Liver (tissue), 9 donors: ENCODE data around the gene CLASP2. TPM values are rescaled to one million over a fixed set of nuclear protein-coding genes. Genes with fewer than 3 reads are reported as not detected.
"Not testable (repeated sequence)": the region's sequence is repeated elsewhere in the genome, so short reads cannot be mapped to it uniquely, and the experiment has no call there.

Experiments
- DNase-seq: peaks from one replicate; pipeline ENCODE4 v3.0.0-alpha.2; 2017; ENCODE audit warnings: low spot score
- H3K27ac ChIP-seq, 2 donors: one replicate each; pipeline ENCODE4 v1.7.0; 2013; ENCODE audit warnings: inconsistent platforms in 2 of 2, low read length in 2 of 2, control low read depth in 1 of 2, low read depth in 1 of 2, mild to moderate bottlenecking in 1 of 2
- H3K27me3 ChIP-seq, 4 donors: one replicate each; pipeline versions ENCODE4 v1.6.1 to v1.7.0; 2013; ENCODE audit warnings: low read length in 3 of 4, inconsistent platforms in 1 of 4, mild to moderate bottlenecking in 1 of 4, moderate library complexity in 1 of 4; ENCODE audit not compliant: control insufficient read depth in 4 of 4, insufficient read depth in 4 of 4
- H3K36me3 ChIP-seq, 4 donors: one replicate each; pipeline versions ENCODE4 v1.6.1 to v1.7.0; 2013; ENCODE audit warnings: low read length in 3 of 4, mild to moderate bottlenecking in 3 of 4, low read depth in 1 of 4, moderate library complexity in 1 of 4; ENCODE audit not compliant: control insufficient read depth in 4 of 4, insufficient read depth in 3 of 4
- H3K4me1 ChIP-seq, 4 donors: one replicate each; pipeline versions ENCODE4 v1.6.1 to v1.7.0; 2013; ENCODE audit warnings: low read length in 3 of 4, mild to moderate bottlenecking in 3 of 4, moderate library complexity in 1 of 4; ENCODE audit not compliant: control insufficient read depth in 4 of 4, insufficient read depth in 4 of 4
- H3K4me3 ChIP-seq, 3 donors: one replicate each; pipeline versions ENCODE4 v1.6.1 to v1.7.0; 2013; ENCODE audit warnings: low read length in 3 of 3, control low read depth in 1 of 3, low read depth in 1 of 3, mild to moderate bottlenecking in 1 of 3
- H3K9ac ChIP-seq, 2 donors: one replicate each; pipeline ENCODE4 v1.7.0; 2013; ENCODE audit warnings: low read length in 2 of 2, mild to moderate bottlenecking in 2 of 2, moderate library complexity in 2 of 2, control low read depth in 1 of 2, low read depth in 1 of 2
- H3K9me3 ChIP-seq, 4 donors: one replicate each; pipeline versions ENCODE4 v1.6.1 to v1.7.0; 2013; ENCODE audit warnings: low read length in 3 of 4; ENCODE audit not compliant: control insufficient read depth in 4 of 4
- EGR1 ChIP-seq, 2 donors: IDR thresholded peaks; 2 replicates each; pipeline ENCODE4 v1.6.1; 2016 to 2018; ENCODE audit warnings: antibody characterized with exemption in 2 of 2, low read depth in 2 of 2
- FOXA1 ChIP-seq: IDR thresholded peaks from 2 replicates; pipeline ENCODE4 v1.6.1; 2016; ENCODE audit warnings: antibody characterized with exemption
- FOXA2 ChIP-seq: IDR thresholded peaks from 2 replicates; pipeline ENCODE4 v1.6.1; 2016; ENCODE audit warnings: antibody characterized with exemption
- GABPA ChIP-seq, 2 donors: IDR thresholded peaks in 1 of 2; conservative IDR thresholded peaks in 1 of 2; 2 replicates each; pipeline ENCODE4 v1.6.1; 2016; ENCODE audit warnings: antibody characterized with exemption in 2 of 2, mild to moderate bottlenecking in 1 of 2, moderate library complexity in 1 of 2
- HNF4A ChIP-seq, 2 donors: conservative IDR thresholded peaks; 2 replicates each; pipeline ENCODE4 v1.6.1; 2016; ENCODE audit warnings: antibody characterized with exemption in 2 of 2, mild to moderate bottlenecking in 2 of 2
- HNF4G ChIP-seq: IDR thresholded peaks from 2 replicates; pipeline ENCODE4 v1.6.1; 2016; ENCODE audit warnings: antibody characterized with exemption
- JUND ChIP-seq, 2 donors: IDR thresholded peaks; 2 replicates each; pipeline ENCODE4 v1.6.1; 2016; ENCODE audit warnings: antibody characterized with exemption in 2 of 2
- NR2F2 ChIP-seq: IDR thresholded peaks from 2 replicates; pipeline ENCODE4 v1.6.1; 2016; ENCODE audit warnings: antibody characterized with exemption
- RAD21 ChIP-seq, 2 donors: IDR thresholded peaks; 2 replicates each; pipeline ENCODE4 v1.6.1; 2016; ENCODE audit warnings: antibody characterized with exemption in 2 of 2, mild to moderate bottlenecking in 2 of 2
- RXRA ChIP-seq, 2 donors: IDR thresholded peaks; 2 replicates each; pipeline ENCODE4 v1.6.1; 2017 to 2018; ENCODE audit warnings: antibody characterized with exemption in 2 of 2, mild to moderate bottlenecking in 1 of 2
- SP1 ChIP-seq: IDR thresholded peaks from 2 replicates; pipeline ENCODE4 v1.6.1; 2018; ENCODE audit warnings: antibody characterized with exemption, mild to moderate bottlenecking
- TAF1 ChIP-seq: conservative IDR thresholded peaks from 2 replicates; pipeline ENCODE4 v1.6.1; 2016; ENCODE audit warnings: antibody characterized with exemption, mild to moderate bottlenecking
- YY1 ChIP-seq: IDR thresholded peaks from 2 replicates; pipeline ENCODE4 v1.6.1; 2016; ENCODE audit warnings: antibody characterized with exemption, mild to moderate bottlenecking
- WGBS: extraction: QIAGEN DNeasy Blood & Tissue Kit; methylation state at CpG from one replicate; pipeline ENCODE4 v1.1.7; 2013; 5-methylcytosine and 5-hydroxymethylcytosine counted together
- polyA plus RNA-seq, 2 donors: library from polyadenylated mRNA; stranded (reverse) in 1 of 2; unstranded in 1 of 2; fragments of 200-250 nt in 1 of 2; fragments of >200 nt in 1 of 2; fragmentation: Nextera tagmentation in 1 of 2; extraction: Ambion mirVana in 1 of 2; gene quantifications; one replicate each; pipeline versions ENCODE4 v1.2.1 to v1.2.3, GENCODE V29; 2013 to 2015
- total RNA-seq, 2 donors: library from RNA; depleted of rRNA; stranded (reverse); fragments of >200 nt; gene quantifications; one replicate each; pipeline ENCODE4 v1.2.3, GENCODE V29; 2014
- TF ChIP-seq, protein P1 (sequence below): IDR thresholded peaks from 2 replicates; pipeline ENCODE4 v1.6.1; 2016; ENCODE audit warnings: antibody characterized with exemption
- TF ChIP-seq, protein P2 (sequence below): IDR thresholded peaks from 2 replicates; pipeline ENCODE4 v1.6.1; 2016; ENCODE audit warnings: antibody characterized with exemption
- TF ChIP-seq, protein P3 (sequence below): fragments of 150-350 bp; IDR thresholded peaks from 2 replicates; pipeline ENCODE4 v1.5.1; 2017; ENCODE audit warnings: improper control_type of control experiment, low read depth, low read length; ENCODE audit not compliant: missing input control
- TF ChIP-seq, protein P4 (sequence below): IDR thresholded peaks from 2 replicates; pipeline ENCODE4 v1.6.1; 2016; ENCODE audit warnings: antibody characterized with exemption
- donor health status: healthy.
- donor health status: healthy.
- donor health status: healthy.
- donor health status: healthy.
- donor health status: healthy.

The CLASP2 gene
- total and polyA plus RNA-seq, 4 donors, result 3.7 to 27.6 (median 17.3) TPM

DNA sequence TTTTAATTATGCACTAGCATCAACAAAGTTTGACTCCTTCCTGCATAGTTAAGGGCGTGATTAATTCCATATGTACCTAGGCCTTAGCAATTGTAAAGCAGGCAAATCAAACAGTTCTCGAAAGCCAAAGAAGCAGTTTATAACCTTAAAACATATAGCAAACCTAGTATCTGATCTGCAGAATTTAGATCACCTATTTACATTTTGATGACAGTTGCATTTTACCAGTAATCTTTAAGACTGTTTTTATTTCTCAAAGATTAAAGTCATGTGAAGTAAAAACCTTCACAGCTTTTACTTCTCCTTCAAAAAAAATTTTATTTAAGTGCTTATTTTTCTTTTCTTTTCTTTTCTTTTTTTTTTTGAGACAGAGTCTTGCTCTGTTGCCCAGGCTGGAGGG is 257.0 kb downstream of the CLASP2 start:
- no peaks in the 10 kb centered on the region for H3K36me3 ChIP-seq
- 97% methylated on average over 2 of the region's 2 CpGs for WGBS

DNA sequence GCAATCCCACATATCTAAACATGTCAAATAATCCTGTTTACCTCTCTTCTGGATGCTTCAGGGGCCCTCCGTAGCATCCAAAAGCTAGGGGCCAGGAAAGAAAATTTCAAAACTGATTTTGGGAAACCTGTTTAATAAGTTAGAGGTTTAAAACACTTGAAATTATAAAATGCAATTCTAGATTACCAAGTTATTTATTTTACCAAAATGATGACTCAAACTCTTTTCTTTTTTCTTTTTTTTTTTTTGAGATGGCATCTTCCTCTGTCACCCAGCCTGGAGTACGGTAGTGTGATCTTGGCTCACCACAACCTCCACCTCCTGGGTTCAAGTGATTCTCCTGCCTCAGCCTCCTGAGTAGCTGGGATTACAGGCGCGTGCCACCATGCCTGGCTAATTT is 258.5 kb downstream of the CLASP2 start:
- WGBS, result 94% methylated on average over 4 of the region's 4 CpGs
- not testable (repeated sequence) for H3K4me3 ChIP-seq, H3K9ac ChIP-seq, H3K27ac ChIP-seq, H3K27me3 ChIP-seq, DNase-seq, H3K4me1 ChIP-seq, H3K36me3 ChIP-seq
- peaks cover 0 to 24% (median 9%) of the 10 kb centered on the region in 4 donors for H3K9me3 ChIP-seq

More for the DNA sequence above, 257.0 kb downstream of the CLASP2 start:
- Histone ChIP-seq H3K9me3 (peaks cover 0 to 24% (median 9%) of the 10 kb centered on the region in 4 donors), H3K9ac (no peak overlapping the region), H3K4me3 (no peak overlapping the region), H3K27me3 (no peaks in the 10 kb centered on the region), H3K27ac (no peak overlapping the region), H3K4me1 (no peaks in the 10 kb centered on the region)
- DNase-seq, result no peak
- TF ChIP-seq GABPA (IDR thresholded peaks at IDR 0.05 in 1 of 2, conservative IDR thresholded peaks at IDR 0.05 in 1 of 2), result no peak
- TF ChIP-seq RAD21 (IDR thresholded peaks at IDR 0.05), result no peak
- TF ChIP-seq, protein P1, sequence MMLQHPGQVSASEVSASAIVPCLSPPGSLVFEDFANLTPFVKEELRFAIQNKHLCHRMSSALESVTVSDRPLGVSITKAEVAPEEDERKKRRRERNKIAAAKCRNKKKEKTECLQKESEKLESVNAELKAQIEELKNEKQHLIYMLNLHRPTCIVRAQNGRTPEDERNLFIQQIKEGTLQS, result no peak
- TF ChIP-seq FOXA2, result no peak
- TF ChIP-seq JUND (IDR thresholded peaks at IDR 0.05), result no peak
- TF ChIP-seq HNF4A (conservative IDR thresholded peaks at IDR 0.05), result no peak
- TF ChIP-seq FOXA1, result no peak
- TF ChIP-seq TAF1, result no peak
- no peak for TF ChIP-seq EGR1 (IDR thresholded peaks at IDR 0.05; ENCODE audit: low read depth in 2 of 2)
- no peak for TF ChIP-seq HNF4G
- no peak for TF ChIP-seq RXRA (IDR thresholded peaks at IDR 0.05)
- TF ChIP-seq, protein P2, sequence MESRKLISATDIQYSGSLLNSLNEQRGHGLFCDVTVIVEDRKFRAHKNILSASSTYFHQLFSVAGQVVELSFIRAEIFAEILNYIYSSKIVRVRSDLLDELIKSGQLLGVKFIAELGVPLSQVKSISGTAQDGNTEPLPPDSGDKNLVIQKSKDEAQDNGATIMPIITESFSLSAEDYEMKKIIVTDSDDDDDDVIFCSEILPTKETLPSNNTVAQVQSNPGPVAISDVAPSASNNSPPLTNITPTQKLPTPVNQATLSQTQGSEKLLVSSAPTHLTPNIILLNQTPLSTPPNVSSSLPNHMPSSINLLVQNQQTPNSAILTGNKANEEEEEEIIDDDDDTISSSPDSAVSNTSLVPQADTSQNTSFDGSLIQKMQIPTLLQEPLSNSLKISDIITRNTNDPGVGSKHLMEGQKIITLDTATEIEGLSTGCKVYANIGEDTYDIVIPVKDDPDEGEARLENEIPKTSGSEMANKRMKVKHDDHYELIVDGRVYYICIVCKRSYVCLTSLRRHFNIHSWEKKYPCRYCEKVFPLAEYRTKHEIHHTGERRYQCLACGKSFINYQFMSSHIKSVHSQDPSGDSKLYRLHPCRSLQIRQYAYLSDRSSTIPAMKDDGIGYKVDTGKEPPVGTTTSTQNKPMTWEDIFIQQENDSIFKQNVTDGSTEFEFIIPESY, result no peak
- no peak for TF ChIP-seq SP1
- no peak for TF ChIP-seq YY1
- TF ChIP-seq NR2F2, result no peak
- TF ChIP-seq, protein P3, sequence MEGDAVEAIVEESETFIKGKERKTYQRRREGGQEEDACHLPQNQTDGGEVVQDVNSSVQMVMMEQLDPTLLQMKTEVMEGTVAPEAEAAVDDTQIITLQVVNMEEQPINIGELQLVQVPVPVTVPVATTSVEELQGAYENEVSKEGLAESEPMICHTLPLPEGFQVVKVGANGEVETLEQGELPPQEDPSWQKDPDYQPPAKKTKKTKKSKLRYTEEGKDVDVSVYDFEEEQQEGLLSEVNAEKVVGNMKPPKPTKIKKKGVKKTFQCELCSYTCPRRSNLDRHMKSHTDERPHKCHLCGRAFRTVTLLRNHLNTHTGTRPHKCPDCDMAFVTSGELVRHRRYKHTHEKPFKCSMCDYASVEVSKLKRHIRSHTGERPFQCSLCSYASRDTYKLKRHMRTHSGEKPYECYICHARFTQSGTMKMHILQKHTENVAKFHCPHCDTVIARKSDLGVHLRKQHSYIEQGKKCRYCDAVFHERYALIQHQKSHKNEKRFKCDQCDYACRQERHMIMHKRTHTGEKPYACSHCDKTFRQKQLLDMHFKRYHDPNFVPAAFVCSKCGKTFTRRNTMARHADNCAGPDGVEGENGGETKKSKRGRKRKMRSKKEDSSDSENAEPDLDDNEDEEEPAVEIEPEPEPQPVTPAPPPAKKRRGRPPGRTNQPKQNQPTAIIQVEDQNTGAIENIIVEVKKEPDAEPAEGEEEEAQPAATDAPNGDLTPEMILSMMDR, result no peak

DNA sequence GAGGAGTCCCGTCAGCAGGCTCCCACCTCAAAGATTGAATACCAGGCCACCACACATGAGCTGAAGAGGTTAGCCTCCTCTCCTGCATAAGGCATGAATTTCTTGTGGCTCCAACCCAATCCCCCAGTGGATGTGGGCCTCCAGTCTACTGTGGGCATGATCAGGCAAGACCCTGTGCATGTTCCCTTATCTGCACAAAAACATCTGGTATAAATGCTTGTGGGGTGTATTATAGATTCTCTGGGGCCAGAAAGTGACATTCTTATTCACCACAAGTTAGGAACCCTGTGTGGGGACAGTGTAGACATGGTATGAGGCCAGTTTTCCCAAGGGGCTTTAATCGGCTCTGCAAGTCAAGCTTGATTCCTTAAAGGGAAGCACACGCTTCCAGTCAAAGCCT is 259.6 kb downstream of the CLASP2 start:
- Histone ChIP-seq H3K36me3 (no peaks in the 10 kb centered on the region), H3K4me1 (no peaks in the 10 kb centered on the region), H3K27me3 (no peaks in the 10 kb centered on the region), H3K9me3 (peaks cover 0 to 24% (median 9%) of the 10 kb centered on the region in 4 donors), H3K4me3 (peak overlapping the region in 2 of 3 donors; percentile 8 to 31), H3K27ac (no peak overlapping the region), H3K9ac (no peak overlapping the region)
- WGBS, result 98% methylated on average over 3 of the region's 3 CpGs
- no peak for DNase-seq
- TF ChIP-seq EGR1 (IDR thresholded peaks at IDR 0.05; ENCODE audit: low read depth in 2 of 2), result no peak
- TF ChIP-seq, protein P2, result no peak
- no peak for TF ChIP-seq FOXA1
- no peak for TF ChIP-seq HNF4G
- no peak for TF ChIP-seq FOXA2
- TF ChIP-seq, protein P4, sequence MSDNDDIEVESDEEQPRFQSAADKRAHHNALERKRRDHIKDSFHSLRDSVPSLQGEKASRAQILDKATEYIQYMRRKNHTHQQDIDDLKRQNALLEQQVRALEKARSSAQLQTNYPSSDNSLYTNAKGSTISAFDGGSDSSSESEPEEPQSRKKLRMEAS, result no peak
- no peak for TF ChIP-seq JUND (IDR thresholded peaks at IDR 0.05)
- TF ChIP-seq, protein P1, result no peak
- TF ChIP-seq NR2F2, result no peak
- no peak for TF ChIP-seq HNF4A (conservative IDR thresholded peaks at IDR 0.05)
- TF ChIP-seq YY1, result no peak
